NCI-H146 treated with DMSO at 0.1 percent for 48 hours (cell line): ENCODE measurements around the gene HS6ST2.

Source experiments
- DNase-seq: peaks from one replicate; lab custom pipeline; 2025; ENCODE audit not compliant: unreplicated experiment; lab: John Stamatoyannopoulos, UW

The HS6ST2 gene

GRCh38 chrX:132624466-132624865, 334.0 kb downstream of the HS6ST2 start:
- no peak for DNase-seq

GRCh38 chrX:132623942-132624341, 334.5 kb downstream of the HS6ST2 start:
- DNase-seq, result no peak

GRCh38 chrX:132623300-132623699, 335.1 kb downstream of the HS6ST2 start:
- no peak for DNase-seq

- no peak for DNase-seq
Observed at GRCh38 chrX:132622130-132622529, 336.3 kb downstream of the HS6ST2 start.

GRCh38 chrX:132618810-132619209, 339.6 kb downstream of the HS6ST2 start:
- DNase-seq, result no peak

GRCh38 chrX:132615391-132616131, 342.9 kb downstream of the HS6ST2 start:
- peak; percentile 15 for DNase-seq

- no peak for DNase-seq
Observed at GRCh38 chrX:132614297-132614696, 344.1 kb downstream of the HS6ST2 start.

DNA sequence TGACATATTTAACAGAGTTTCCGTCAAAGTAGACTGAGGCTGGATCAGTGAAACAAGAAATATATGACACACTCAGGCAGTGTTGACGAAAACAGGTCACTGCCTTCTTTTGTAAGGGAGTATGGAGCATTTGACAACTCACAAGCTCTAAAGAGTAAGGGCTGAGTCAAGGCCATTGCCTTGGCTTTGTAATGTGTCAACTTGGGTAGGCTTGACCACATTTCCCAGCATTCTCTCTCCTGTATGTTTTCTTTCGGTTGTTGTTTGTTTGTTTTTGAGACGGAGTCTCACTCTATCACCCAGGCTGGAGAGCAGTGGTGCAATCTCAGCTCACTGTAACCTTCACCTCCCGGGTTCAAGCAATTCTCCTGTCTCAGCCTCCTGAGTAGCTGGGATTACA, 344.6 kb downstream of the HS6ST2 start:
- no peak for DNase-seq

DNA sequence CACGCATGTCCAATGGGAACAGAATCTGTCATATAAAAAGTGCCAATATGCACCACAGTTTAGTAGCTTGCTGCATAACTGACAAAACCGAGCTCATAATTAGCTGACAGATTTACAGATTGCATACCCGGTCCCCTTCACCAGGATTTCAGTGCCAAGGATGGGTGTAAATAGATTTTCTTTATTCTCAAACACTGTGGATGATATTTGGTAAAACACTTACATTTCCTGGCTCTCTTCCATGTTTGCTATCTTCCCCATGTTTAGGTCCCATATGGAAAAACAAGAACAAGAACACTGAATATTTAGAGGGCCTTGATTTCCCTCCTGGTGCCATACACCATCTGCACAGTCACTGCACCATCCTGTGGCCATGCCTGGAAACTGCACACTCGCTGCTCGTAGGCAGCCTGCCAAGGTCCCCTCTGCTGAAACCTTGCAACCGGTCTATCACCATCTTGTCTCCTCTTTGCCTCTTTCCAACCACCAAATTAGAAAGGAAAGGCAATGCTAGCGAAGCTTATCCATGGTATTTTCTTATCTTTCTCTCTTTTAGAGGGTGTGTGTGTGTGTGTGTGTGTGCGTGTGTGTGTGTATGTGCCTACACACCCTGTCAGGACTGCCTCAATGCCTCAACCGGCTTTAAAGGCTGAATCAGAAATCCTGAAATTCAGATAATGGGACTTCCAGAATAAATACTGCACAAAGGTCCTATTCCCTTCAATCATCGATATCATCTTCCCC, 345.4 kb downstream of the HS6ST2 start:
- peak; percentile 7 for DNase-seq

- no peak for DNase-seq
Observed at GRCh38 chrX:132610536-132610935, 347.9 kb downstream of the HS6ST2 start.

GRCh38 chrX:132609362-132609848, 349.0 kb downstream of the HS6ST2 start:
- DNase-seq, result no peak

DNA sequence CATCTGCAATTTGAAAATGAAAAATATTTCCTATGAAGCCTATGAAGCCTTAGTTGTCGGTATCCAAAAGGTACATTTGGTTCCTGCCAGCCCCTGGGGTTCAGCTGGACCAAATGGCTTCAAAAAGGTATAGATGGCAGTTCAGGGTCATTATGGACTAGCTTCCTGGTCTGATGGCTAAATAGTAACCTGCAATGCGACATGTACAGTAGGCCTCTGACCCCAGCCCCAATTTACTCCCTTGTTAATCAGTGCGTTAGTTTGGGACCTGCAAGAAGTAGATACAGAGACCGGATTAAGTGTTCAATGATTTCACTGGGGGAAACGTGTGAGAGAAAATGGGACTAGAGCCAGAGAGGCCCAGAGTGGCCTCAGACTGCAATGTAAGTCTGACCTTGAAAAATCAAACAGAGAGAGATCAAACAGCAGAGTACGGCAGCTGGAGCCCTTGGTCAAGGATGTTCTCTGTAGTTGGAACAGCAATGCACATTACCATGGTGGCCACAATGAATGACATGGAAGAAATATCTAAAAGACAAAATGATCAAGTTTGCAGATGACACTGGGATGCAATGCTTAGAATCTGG, 354.6 kb downstream of the HS6ST2 start:
- no peak for DNase-seq

DNA sequence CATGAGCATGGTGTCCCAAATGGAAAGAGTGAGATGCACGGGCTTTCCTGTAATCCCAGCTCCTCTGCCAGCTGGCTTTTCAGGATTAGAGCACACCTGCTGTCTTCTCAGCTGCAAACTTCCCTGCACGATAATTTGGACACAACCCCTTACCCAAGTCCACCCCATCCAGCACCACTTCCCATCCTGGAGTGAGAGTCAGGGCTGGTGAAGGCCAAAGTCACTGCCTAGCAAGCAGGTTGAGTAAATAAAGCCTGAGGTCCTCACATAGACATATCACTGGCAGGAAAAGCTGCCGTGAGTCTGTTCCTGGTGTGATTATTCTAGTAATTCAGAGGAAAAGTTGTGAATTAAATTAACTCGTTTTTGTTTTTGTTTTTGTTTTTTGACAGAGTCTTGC, 355.7 kb downstream of the HS6ST2 start:
- DNase-seq, result no peak

- DNase-seq, result no peak
Observed at GRCh38 chrX:132594999-132595398, 363.4 kb downstream of the HS6ST2 start.

DNA sequence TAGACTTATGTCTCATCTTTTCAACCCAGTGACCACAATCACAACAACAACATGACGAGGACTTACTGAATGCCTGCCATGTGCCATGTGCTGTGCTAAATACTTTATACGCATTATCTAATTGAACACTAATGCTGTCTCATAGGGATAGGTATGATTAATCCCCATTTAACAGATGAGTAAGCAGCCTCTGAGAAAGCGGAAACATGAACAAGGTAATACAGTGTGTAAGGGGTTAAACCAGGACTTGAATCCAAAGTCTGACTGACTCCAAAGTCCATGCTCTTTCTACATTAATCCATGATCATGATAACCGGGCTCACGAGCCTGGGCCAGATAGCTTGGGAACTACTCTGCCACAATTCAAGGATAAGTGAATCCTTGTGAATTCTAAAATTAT, 364.3 kb downstream of the HS6ST2 start:
- no peak for DNase-seq

DNA sequence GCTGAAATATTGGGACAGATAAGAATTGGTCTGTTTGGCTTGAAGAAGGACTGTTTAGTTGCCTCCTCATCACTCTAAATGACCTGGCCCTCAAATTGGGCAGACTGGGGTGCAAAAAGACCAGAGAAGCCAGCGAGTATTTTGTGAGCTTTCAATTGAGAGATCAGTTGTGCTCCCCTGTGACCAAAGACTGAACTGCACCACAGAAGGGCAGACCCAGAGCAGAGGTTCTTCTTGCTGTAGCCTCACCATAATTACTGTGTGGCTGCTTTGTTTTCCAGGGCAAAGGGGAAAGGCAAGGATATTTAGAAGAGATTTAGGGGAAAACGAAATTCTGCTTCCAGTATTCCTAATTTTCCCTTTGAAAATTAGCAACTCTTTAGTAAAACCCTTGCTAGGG, 365.5 kb downstream of the HS6ST2 start:
- peak; percentile 42 for DNase-seq

DNA sequence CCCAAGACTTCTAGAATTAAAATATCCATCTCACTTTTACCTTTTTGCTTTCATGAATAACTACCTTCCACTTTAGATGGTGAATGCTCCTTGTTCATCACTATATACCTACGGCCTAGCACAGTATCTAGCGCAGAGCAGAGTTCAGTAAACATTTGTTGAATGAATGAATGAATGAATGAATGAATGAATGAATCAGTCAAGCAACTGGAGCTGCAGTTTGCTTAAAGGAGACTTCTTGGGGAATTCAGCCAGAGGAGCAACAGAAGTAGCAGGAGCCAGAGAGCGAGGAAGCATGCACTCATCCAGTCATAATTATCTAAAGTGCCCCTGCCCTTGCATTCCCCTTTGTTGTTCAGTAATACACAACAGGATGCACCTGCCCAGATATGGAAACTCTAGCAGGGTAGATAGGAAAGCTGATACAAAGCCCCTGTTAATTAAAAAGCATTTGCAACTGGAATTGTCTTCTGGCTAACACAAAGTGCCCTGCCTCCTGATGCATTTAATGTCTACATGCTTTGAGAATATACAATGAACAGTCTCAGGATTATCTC, 366.6 kb downstream of the HS6ST2 start:
- peak; percentile 80 for DNase-seq

DNA sequence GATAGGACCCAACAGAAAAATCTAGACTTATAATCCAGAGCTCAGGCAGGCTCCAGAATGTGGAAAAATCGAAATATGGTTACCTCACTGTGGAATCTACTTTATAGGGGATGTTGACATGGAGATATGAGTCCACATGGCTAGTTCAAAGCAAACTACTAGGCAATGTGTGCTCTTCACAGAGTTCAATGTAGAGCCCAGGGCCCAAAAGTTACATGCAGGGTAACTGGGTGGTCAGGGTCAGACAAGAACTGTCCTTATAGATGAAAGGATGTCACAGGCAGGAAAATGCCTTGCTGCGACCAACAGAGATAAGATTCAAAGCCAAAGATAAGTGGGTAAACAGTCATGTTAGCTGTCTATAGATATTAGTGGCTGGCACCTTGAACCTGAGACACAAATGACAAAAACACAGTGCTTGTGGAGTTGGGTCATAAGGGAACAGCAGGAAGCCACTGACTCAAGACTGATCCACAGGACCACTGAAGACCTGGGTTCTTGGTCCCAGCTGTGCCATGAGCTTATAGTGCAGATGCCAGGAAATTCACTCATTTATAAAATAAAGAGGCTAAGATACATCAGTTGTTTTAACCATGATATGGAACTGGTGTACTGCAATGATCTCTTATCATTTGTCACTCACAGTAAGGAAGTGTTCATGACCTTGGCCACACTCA, 367.9 kb downstream of the HS6ST2 start:
- peak; percentile 47 for DNase-seq

GRCh38 chrX:132584936-132585335, 373.5 kb downstream of the HS6ST2 start:
- no peak for DNase-seq

DNA sequence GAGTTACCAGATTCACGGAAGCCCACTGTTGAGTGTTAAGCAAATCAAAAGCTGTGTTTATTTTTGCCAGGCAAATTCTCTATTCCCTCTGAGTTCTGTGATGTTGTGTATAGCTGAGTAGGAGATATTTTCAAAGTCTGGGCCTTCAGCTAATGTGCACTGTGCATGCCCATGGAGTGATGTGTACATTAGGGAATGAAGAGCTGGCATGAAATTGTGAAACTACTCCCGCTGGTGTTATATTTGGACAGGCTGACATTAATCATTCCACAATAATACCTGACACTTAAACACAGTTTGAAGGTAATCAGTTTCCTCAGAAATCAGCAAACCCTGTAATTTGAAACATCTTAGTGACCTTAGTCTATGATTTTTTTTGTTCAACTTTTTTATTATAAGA, 381.5 kb downstream of the HS6ST2 start:
- DNase-seq, result peak; percentile 42
